ENCODE results near the gene AKAP3. TPM values are rescaled to one million over a fixed set of nuclear protein-coding genes. Genes with fewer than 3 reads are reported as not detected.

The AKAP3 gene
- total and polyA plus RNA-seq, 3 experiments from 2014 or later, result 1.6 to 2.8 (median 2.0) TPM

GRCh38 chr12:4653257-4653656 lies 4.4 kb upstream of the AKAP3 start:
- H3K27ac ChIP-seq (ENCODE audit: low read depth, low read length), result no peak overlapping the region
- Mint-ChIP-seq H3K27me3 (no peaks in the 10 kb centered on the region), H3K4me1 (peaks cover 52 to 64% (median 55%) of the 10 kb centered on the region in 3 donors), H3K36me3 (peaks cover 0 to 72% (median 10%) of the 10 kb centered on the region in 3 donors), H3K4me3 (peak overlapping the region in 1 of 7 donors; percentile 19), H3K9me3 (no peaks in the 10 kb centered on the region), H3K27ac (peak overlapping the region in 1 of 8 donors; percentile 61)
- no peaks in the 10 kb centered on the region for H3K9me3 ChIP-seq (ENCODE audit: low read length)
- no peak for DNase-seq
- peaks cover 26% of the 10 kb centered on the region for H3K36me3 ChIP-seq (ENCODE audit: insufficient read depth, low read length)
- CTCF ChIA-PET, result no interaction called here
- H3K4me1 ChIP-seq (ENCODE audit: insufficient read depth, low read length), result peaks cover 16% of the 10 kb centered on the region
- H3K4me3 ChIP-seq (ENCODE audit: low read length), result no peak overlapping the region
- POLR2A ChIA-PET, result no interaction called here
- H3K27me3 ChIP-seq (ENCODE audit: insufficient read depth, low read length, poor library complexity, severe bottlenecking), result no peaks in the 10 kb centered on the region

- no peaks in the 10 kb centered on the region for H3K9me3 Mint-ChIP-seq
- peak overlapping the region; percentile 91 to 98 (median 92) for H3K4me3 Mint-ChIP-seq
- Histone ChIP-seq H3K36me3 (ENCODE audit: insufficient read depth, low read length) (no peaks in the 10 kb centered on the region), H3K4me3 (ENCODE audit: low read length) (peak overlapping the region; percentile 92), H3K27ac (ENCODE audit: low read depth, low read length) (peak overlapping the region; percentile 87), H3K4me1 (ENCODE audit: insufficient read depth, low read length) (peaks cover 16% of the 10 kb centered on the region), H3K27me3 (ENCODE audit: insufficient read depth, low read length, poor library complexity, severe bottlenecking) (no peaks in the 10 kb centered on the region), H3K9me3 (ENCODE audit: low read length) (no peaks in the 10 kb centered on the region)
- peak overlapping the region; percentile 84 to 99 (median 94) for H3K27ac Mint-ChIP-seq
- ChIA-PET POLR2A (interaction anchor here (1.3 kb wide), 1 partner anchor 44 kb away, joined by 5 read pairs; no protein-coding TSS in a partner anchor), CTCF (interaction anchor here (1.1 to 1.5 kb wide), 3 partner anchors 10 to 44 kb away, joined by 3 to 6 read pairs (median 4); no protein-coding TSS in a partner anchor)
- H3K4me1 Mint-ChIP-seq, result peaks cover 47 to 63% (median 63%) of the 10 kb centered on the region in 3 donors
- no peak for DNase-seq
- peaks cover 0 to 35% (median 0%) of the 10 kb centered on the region in 3 donors for H3K36me3 Mint-ChIP-seq
- no peaks in the 10 kb centered on the region for H3K27me3 Mint-ChIP-seq
Measured at GRCh38 chr12:4649358-4649661, 459 bp upstream of the AKAP3 start.

GRCh38 chr12:4648104-4648500 lies 749 bp downstream of the AKAP3 start:
- CTCF ChIA-PET, result interaction anchor here (1.5 kb wide), 2 partner anchors 9 to 42 kb away, joined by 4 to 6 read pairs; no protein-coding TSS in a partner anchor
- no peak for DNase-seq
- Histone ChIP-seq H3K36me3 (ENCODE audit: insufficient read depth, low read length) (no peaks in the 10 kb centered on the region), H3K9me3 (ENCODE audit: low read length) (no peaks in the 10 kb centered on the region), H3K27ac (ENCODE audit: low read depth, low read length) (peak overlapping the region; percentile 87), H3K4me3 (ENCODE audit: low read length) (peak overlapping the region; percentile 92), H3K27me3 (ENCODE audit: insufficient read depth, low read length, poor library complexity, severe bottlenecking) (no peaks in the 10 kb centered on the region), H3K4me1 (ENCODE audit: insufficient read depth, low read length) (peaks cover 16% of the 10 kb centered on the region)
- POLR2A ChIA-PET, result no interaction called here
- Mint-ChIP-seq H3K4me3 (peak overlapping the region; percentile 91 to 98 (median 92)), H3K27me3 (no peaks in the 10 kb centered on the region), H3K9me3 (no peaks in the 10 kb centered on the region), H3K27ac (peak overlapping the region; percentile 84 to 99 (median 94)), H3K36me3 (peaks cover 0 to 24% (median 0%) of the 10 kb centered on the region in 3 donors), H3K4me1 (peaks cover 42 to 53% (median 51%) of the 10 kb centered on the region in 3 donors)

- Mint-ChIP-seq H3K36me3 (peaks cover 0 to 13% (median 0%) of the 10 kb centered on the region in 3 donors), H3K27me3 (peaks cover 5 to 15% of the 10 kb centered on the region in 2 donors), H3K4me3 (peak overlapping the region in 1 of 7 donors; percentile 76), H3K27ac (no peak overlapping the region), H3K9me3 (no peaks in the 10 kb centered on the region), H3K4me1 (peaks cover 20 to 27% (median 25%) of the 10 kb centered on the region in 3 donors)
- Histone ChIP-seq H3K27ac (ENCODE audit: low read depth, low read length) (no peak overlapping the region), H3K27me3 (ENCODE audit: insufficient read depth, low read length, poor library complexity, severe bottlenecking) (no peaks in the 10 kb centered on the region), H3K4me3 (ENCODE audit: low read length) (no peak overlapping the region), H3K4me1 (ENCODE audit: insufficient read depth, low read length) (peaks cover 8% of the 10 kb centered on the region), H3K36me3 (ENCODE audit: insufficient read depth, low read length) (no peaks in the 10 kb centered on the region), H3K9me3 (ENCODE audit: low read length) (no peaks in the 10 kb centered on the region)
- ChIA-PET CTCF (no interaction called here), POLR2A (no interaction called here)
- DNase-seq, result no peak
Measured at GRCh38 chr12:4645023-4645422, 3.8 kb downstream of the AKAP3 start.

GRCh38 chr12:4643747-4644146 lies 5.1 kb downstream of the AKAP3 start:
- Mint-ChIP-seq H3K27me3 (peaks cover 5 to 19% of the 10 kb centered on the region in 2 donors), H3K9me3 (no peaks in the 10 kb centered on the region), H3K4me1 (peaks cover 8 to 14% (median 12%) of the 10 kb centered on the region in 3 donors), H3K36me3 (peaks cover 0 to 3% (median 0%) of the 10 kb centered on the region in 3 donors), H3K4me3 (peak overlapping the region in 1 of 7 donors; percentile 61), H3K27ac (no peak overlapping the region)
- H3K4me3 ChIP-seq (ENCODE audit: low read length), result no peak overlapping the region
- no peaks in the 10 kb centered on the region for H3K36me3 ChIP-seq (ENCODE audit: insufficient read depth, low read length)
- no peak overlapping the region for H3K27ac ChIP-seq (ENCODE audit: low read depth, low read length)
- no peak for DNase-seq
- H3K4me1 ChIP-seq (ENCODE audit: insufficient read depth, low read length), result no peaks in the 10 kb centered on the region
- no peaks in the 10 kb centered on the region for H3K9me3 ChIP-seq (ENCODE audit: low read length)
- H3K27me3 ChIP-seq (ENCODE audit: insufficient read depth, low read length, poor library complexity, severe bottlenecking), result no peaks in the 10 kb centered on the region
- ChIA-PET POLR2A (no interaction called here), CTCF (no interaction called here)

GRCh38 chr12:4630262-4630661 lies 18.6 kb downstream of the AKAP3 start:
- Mint-ChIP-seq H3K27me3 (peaks cover 0 to 13% of the 10 kb centered on the region in 2 donors), H3K4me1 (no peaks in the 10 kb centered on the region), H3K27ac (no peak overlapping the region), H3K36me3 (peaks cover 0 to 1% (median 0%) of the 10 kb centered on the region in 3 donors), H3K9me3 (no peaks in the 10 kb centered on the region), H3K4me3 (no peak overlapping the region)
- DNase-seq, result no peak
- no peak overlapping the region for H3K4me3 ChIP-seq (ENCODE audit: low read length)
- H3K9me3 ChIP-seq (ENCODE audit: low read length), result no peaks in the 10 kb centered on the region
- H3K27me3 ChIP-seq (ENCODE audit: insufficient read depth, low read length, poor library complexity, severe bottlenecking), result no peaks in the 10 kb centered on the region
- H3K36me3 ChIP-seq (ENCODE audit: insufficient read depth, low read length), result no peaks in the 10 kb centered on the region
- H3K27ac ChIP-seq (ENCODE audit: low read depth, low read length), result no peak overlapping the region
- CTCF ChIA-PET, result interaction anchor here (1.0 kb wide), 1 partner anchor 19 kb away, joined by 3 read pairs; the partner anchor contains the start of genes AKAP3 and NDUFA9
- H3K4me1 ChIP-seq (ENCODE audit: insufficient read depth, low read length), result no peaks in the 10 kb centered on the region
- POLR2A ChIA-PET, result no interaction called here

- Histone ChIP-seq H3K27me3 (ENCODE audit: insufficient read depth, low read length, poor library complexity, severe bottlenecking) (no peaks in the 10 kb centered on the region), H3K36me3 (ENCODE audit: insufficient read depth, low read length) (no peaks in the 10 kb centered on the region), H3K4me3 (ENCODE audit: low read length) (no peak overlapping the region), H3K27ac (ENCODE audit: low read depth, low read length) (no peak overlapping the region), H3K4me1 (ENCODE audit: insufficient read depth, low read length) (no peaks in the 10 kb centered on the region), H3K9me3 (ENCODE audit: low read length) (no peaks in the 10 kb centered on the region)
- Mint-ChIP-seq H3K4me1 (no peaks in the 10 kb centered on the region), H3K4me3 (no peak overlapping the region), H3K27me3 (peaks cover 0 to 9% of the 10 kb centered on the region in 2 donors), H3K27ac (no peak overlapping the region), H3K36me3 (no peaks in the 10 kb centered on the region), H3K9me3 (no peaks in the 10 kb centered on the region)
- POLR2A ChIA-PET, result no interaction called here
- DNase-seq, result no peak
- CTCF ChIA-PET, result no interaction called here
Measured at GRCh38 chr12:4628406-4628805, 20.4 kb downstream of the AKAP3 start.

GRCh38 chr12:4626543-4626942 lies 22.3 kb downstream of the AKAP3 start:
- no peak for DNase-seq
- no peaks in the 10 kb centered on the region for H3K9me3 Mint-ChIP-seq
- H3K27ac Mint-ChIP-seq, result no peak overlapping the region

More at GRCh38 chr12:4626543-4626942, 22.3 kb downstream of the AKAP3 start:
- Mint-ChIP-seq H3K4me3 (no peak overlapping the region), H3K36me3 (no peaks in the 10 kb centered on the region), H3K27me3 (peaks cover 4 to 8% of the 10 kb centered on the region in 2 donors), H3K4me1 (no peaks in the 10 kb centered on the region)
- ChIA-PET CTCF (no interaction called here), POLR2A (no interaction called here)
- no peaks in the 10 kb centered on the region for H3K36me3 ChIP-seq (ENCODE audit: insufficient read depth, low read length)
- no peaks in the 10 kb centered on the region for H3K9me3 ChIP-seq (ENCODE audit: low read length)
- no peak overlapping the region for H3K27ac ChIP-seq (ENCODE audit: low read depth, low read length)
- H3K4me3 ChIP-seq (ENCODE audit: low read length), result no peak overlapping the region
- no peaks in the 10 kb centered on the region for H3K27me3 ChIP-seq (ENCODE audit: insufficient read depth, low read length, poor library complexity, severe bottlenecking)
- no peaks in the 10 kb centered on the region for H3K4me1 ChIP-seq (ENCODE audit: insufficient read depth, low read length)

Data from CD8-positive, alpha-beta memory T cell (primary cell).